SU-DHL-6 (cell line): Measurements from ENCODE around the gene SLC35E4.

Experiments
- H2AFZ ChIP-seq: fragments of 200-600 bp; sonication (generic); 2 replicates; pipeline ENCODE4 v1.6.1; 2014; ENCODE audit warnings: low read depth, mild to moderate bottlenecking, moderate library complexity, mixed read lengths, antibody characterized with exemption, low read length; ENCODE audit not compliant: severe bottlenecking
- H3F3A ChIP-seq: fragments of 200-600 bp; shearing (Covaris generic); 2 replicates; pipeline ENCODE4 v1.6.0; 2016; ENCODE audit warnings: antibody characterized with exemption, mild to moderate bottlenecking; ENCODE audit not compliant: insufficient read depth
- H3K27ac ChIP-seq: fragments of 200-600 bp; sonication (generic); 2 replicates; pipeline ENCODE4 v1.5.1; 2016; ENCODE audit warnings: low read depth, mild to moderate bottlenecking, low read length, moderate library complexity, mixed read lengths
- H3K27me3 ChIP-seq: fragments of 200-600 bp; sonication (generic), shearing (Covaris generic); 2 replicates; pipeline ENCODE4 v1.6.0; 2014; ENCODE audit warnings: mild to moderate bottlenecking, low read length
- H3K36me3 ChIP-seq: fragments of 200-600 bp; sonication (generic); 2 replicates; pipeline ENCODE4 v1.6.1; 2014; ENCODE audit warnings: mild to moderate bottlenecking, low read length, mixed read lengths
- H3K4me2 ChIP-seq: fragments of 300-600, 200-600 bp; shearing (Covaris generic), sonication (generic); 2 replicates; pipeline ENCODE4 v1.6.0; 2014; ENCODE audit warnings: low read length, low read depth, mild to moderate bottlenecking; ENCODE audit not compliant: poor library complexity, severe bottlenecking
- H3K4me3 ChIP-seq: fragments of 200-600 bp; sonication (generic); 2 replicates; pipeline ENCODE4 v1.5.1; 2014; ENCODE audit warnings: antibody characterized with exemption, low read length, mild to moderate bottlenecking, mixed read lengths; ENCODE audit not compliant: insufficient read depth, poor library complexity, severe bottlenecking
- H3K79me2 ChIP-seq: fragments of 200-600 bp; sonication (generic); 2 replicates; pipeline ENCODE4 v1.6.1; 2014; ENCODE audit warnings: mild to moderate bottlenecking, low read length, moderate library complexity; ENCODE audit not compliant: insufficient read depth
- H3K9ac ChIP-seq: fragments of 200-600 bp; sonication (generic); 2 replicates; pipeline ENCODE4 v1.7.0; 2014; ENCODE audit warnings: mild to moderate bottlenecking, low read length
- H3K9me2 ChIP-seq: fragments of 200-600 bp; sonication (generic); replicated peaks from 2 replicates; pipeline ENCODE4 v1.6.1; 2014; ENCODE audit warnings: low read length; ENCODE audit not compliant: insufficient read depth
- H3K9me3 ChIP-seq: fragments of 200-600 bp; sonication (generic); 2 replicates; pipeline ENCODE4 v1.6.1; 2014; ENCODE audit warnings: low read length, mixed read lengths; ENCODE audit not compliant: insufficient read depth
- H4K20me1 ChIP-seq: fragments of 200-600 bp; sonication (generic); 2 replicates; pipeline ENCODE4 v1.6.1; 2014; ENCODE audit warnings: low read depth, mild to moderate bottlenecking, antibody characterized with exemption, low read length, moderate library complexity, mixed read lengths
- EZH2phosphoT487 ChIP-seq: fragments of 200-600 bp; sonication (generic), shearing (Covaris generic); conservative IDR thresholded peaks from 2 replicates; pipeline ENCODE4 v1.6.1; 2018; ENCODE audit warnings: mild to moderate bottlenecking, antibody characterized with exemption, low read length, moderate library complexity, mixed read lengths
- TF ChIP-seq, protein P1 (sequence below): fragments of 200-600 bp; sonication (generic); IDR thresholded peaks from one replicate; pipeline ENCODE4 v1.5.1; 2017; ENCODE audit warnings: antibody characterized with exemption, mild to moderate bottlenecking, low read length, moderate library complexity; ENCODE audit not compliant: insufficient read depth, poor library complexity, severe bottlenecking

Gene SLC35E4

DNA sequence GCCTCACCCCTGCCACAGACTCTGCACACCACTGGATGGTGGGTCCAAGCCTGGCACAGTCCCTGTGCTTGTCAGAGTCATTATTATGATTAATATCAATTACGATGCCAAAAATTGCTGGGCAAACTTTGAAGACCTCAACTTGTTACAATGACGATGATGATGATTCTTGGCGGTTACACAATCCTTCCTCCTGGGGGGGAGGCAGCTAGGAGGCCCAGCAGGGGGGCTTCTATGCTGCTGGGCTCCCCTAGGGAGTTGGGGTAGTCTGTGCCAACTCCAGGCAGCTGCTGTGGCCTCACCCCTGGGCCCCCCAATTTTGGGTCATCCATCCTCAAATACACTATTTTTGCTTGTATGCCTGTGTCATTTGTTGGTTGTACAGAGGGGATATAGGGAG is 12.0 kb downstream of the SLC35E4 start:
- Histone ChIP-seq H3K79me2 (no peaks in the 10 kb centered on the region), H3K9me2 (no peaks in the 10 kb centered on the region), H3K27ac (no peak overlapping the region), H3F3A (no peaks in the 10 kb centered on the region), H3K27me3 (no peaks in the 10 kb centered on the region), H2AFZ (no peak overlapping the region), H3K4me2 (no peak overlapping the region), H3K9me3 (no peaks in the 10 kb centered on the region), H4K20me1 (no peaks in the 10 kb centered on the region), H3K4me3 (no peak overlapping the region), H3K9ac (no peak overlapping the region), H3K36me3 (no peaks in the 10 kb centered on the region)
- TF ChIP-seq, protein P1, sequence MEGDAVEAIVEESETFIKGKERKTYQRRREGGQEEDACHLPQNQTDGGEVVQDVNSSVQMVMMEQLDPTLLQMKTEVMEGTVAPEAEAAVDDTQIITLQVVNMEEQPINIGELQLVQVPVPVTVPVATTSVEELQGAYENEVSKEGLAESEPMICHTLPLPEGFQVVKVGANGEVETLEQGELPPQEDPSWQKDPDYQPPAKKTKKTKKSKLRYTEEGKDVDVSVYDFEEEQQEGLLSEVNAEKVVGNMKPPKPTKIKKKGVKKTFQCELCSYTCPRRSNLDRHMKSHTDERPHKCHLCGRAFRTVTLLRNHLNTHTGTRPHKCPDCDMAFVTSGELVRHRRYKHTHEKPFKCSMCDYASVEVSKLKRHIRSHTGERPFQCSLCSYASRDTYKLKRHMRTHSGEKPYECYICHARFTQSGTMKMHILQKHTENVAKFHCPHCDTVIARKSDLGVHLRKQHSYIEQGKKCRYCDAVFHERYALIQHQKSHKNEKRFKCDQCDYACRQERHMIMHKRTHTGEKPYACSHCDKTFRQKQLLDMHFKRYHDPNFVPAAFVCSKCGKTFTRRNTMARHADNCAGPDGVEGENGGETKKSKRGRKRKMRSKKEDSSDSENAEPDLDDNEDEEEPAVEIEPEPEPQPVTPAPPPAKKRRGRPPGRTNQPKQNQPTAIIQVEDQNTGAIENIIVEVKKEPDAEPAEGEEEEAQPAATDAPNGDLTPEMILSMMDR, result no peak
- TF ChIP-seq EZH2phosphoT487, result no peak

DNA sequence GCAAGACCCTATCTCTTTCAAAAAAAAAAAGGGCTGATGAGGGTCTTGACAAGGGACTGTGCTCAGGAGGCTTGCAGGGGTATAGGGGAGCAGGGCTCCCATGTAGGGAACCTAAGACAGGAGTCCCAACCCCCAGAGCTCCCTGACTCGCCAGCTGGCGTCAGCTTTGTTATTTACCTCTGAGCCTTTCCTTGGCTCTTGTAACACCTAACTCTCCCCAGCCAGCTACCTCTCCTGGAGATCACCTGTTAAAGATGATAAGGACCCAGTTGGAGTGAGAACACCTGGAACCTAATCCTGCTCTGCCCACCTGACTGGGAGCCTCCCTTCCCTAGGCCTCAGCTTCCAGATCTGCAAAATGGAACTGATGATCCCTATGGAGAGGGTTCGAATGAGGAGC is 13.2 kb downstream of the SLC35E4 start:
- Histone ChIP-seq H3K4me2 (no peak overlapping the region), H2AFZ (no peak overlapping the region), H3K9ac (no peak overlapping the region), H3K79me2 (no peaks in the 10 kb centered on the region), H3K4me3 (no peak overlapping the region), H3K27me3 (no peaks in the 10 kb centered on the region), H3F3A (no peaks in the 10 kb centered on the region), H3K9me3 (no peaks in the 10 kb centered on the region), H3K36me3 (no peaks in the 10 kb centered on the region), H3K9me2 (no peaks in the 10 kb centered on the region), H3K27ac (no peak overlapping the region), H4K20me1 (no peaks in the 10 kb centered on the region)
- TF ChIP-seq, protein P1, result no peak
- TF ChIP-seq EZH2phosphoT487, result no peak

GRCh38 chr22:30649430-30650007 is 13.9 kb downstream of the SLC35E4 start:
- no peaks in the 10 kb centered on the region for H4K20me1 ChIP-seq
- TF ChIP-seq, protein P1, result no peak
- no peak for TF ChIP-seq EZH2phosphoT487

More at GRCh38 chr22:30649430-30650007, 13.9 kb downstream of the SLC35E4 start:
- H3K4me2 ChIP-seq, result no peak overlapping the region
- no peak overlapping the region for H2AFZ ChIP-seq
- no peaks in the 10 kb centered on the region for H3K9me3 ChIP-seq
- no peak overlapping the region for H3K4me3 ChIP-seq
- no peaks in the 10 kb centered on the region for H3K79me2 ChIP-seq
- H3K27me3 ChIP-seq, result no peaks in the 10 kb centered on the region
- H3K9ac ChIP-seq, result no peak overlapping the region
- H3K9me2 ChIP-seq, result no peaks in the 10 kb centered on the region
- H3K27ac ChIP-seq, result no peak overlapping the region
- no peaks in the 10 kb centered on the region for H3K36me3 ChIP-seq
- H3F3A ChIP-seq, result no peaks in the 10 kb centered on the region
